SU-DHL-6 (cell line): ENCODE results near the gene ITPRIPL2.

Experiments used
- H2AFZ ChIP-seq: fragments of 200-600 bp; sonication (generic); 2 replicates; pipeline ENCODE4 v1.6.1; 2014; ENCODE audit warnings: low read depth, mild to moderate bottlenecking, moderate library complexity, mixed read lengths, antibody characterized with exemption, low read length; ENCODE audit not compliant: severe bottlenecking
- H3F3A ChIP-seq: fragments of 200-600 bp; shearing (Covaris generic); 2 replicates; pipeline ENCODE4 v1.6.0; 2016; ENCODE audit warnings: antibody characterized with exemption, mild to moderate bottlenecking; ENCODE audit not compliant: insufficient read depth
- H3K27ac ChIP-seq: fragments of 200-600 bp; sonication (generic); 2 replicates; pipeline ENCODE4 v1.5.1; 2016; ENCODE audit warnings: low read depth, mild to moderate bottlenecking, low read length, moderate library complexity, mixed read lengths
- H3K27me3 ChIP-seq: fragments of 200-600 bp; sonication (generic), shearing (Covaris generic); 2 replicates; pipeline ENCODE4 v1.6.0; 2014; ENCODE audit warnings: mild to moderate bottlenecking, low read length
- H3K36me3 ChIP-seq: fragments of 200-600 bp; sonication (generic); 2 replicates; pipeline ENCODE4 v1.6.1; 2014; ENCODE audit warnings: mild to moderate bottlenecking, low read length, mixed read lengths
- H3K4me2 ChIP-seq: fragments of 300-600, 200-600 bp; shearing (Covaris generic), sonication (generic); 2 replicates; pipeline ENCODE4 v1.6.0; 2014; ENCODE audit warnings: low read length, low read depth, mild to moderate bottlenecking; ENCODE audit not compliant: poor library complexity, severe bottlenecking
- H3K4me3 ChIP-seq: fragments of 200-600 bp; sonication (generic); 2 replicates; pipeline ENCODE4 v1.5.1; 2014; ENCODE audit warnings: antibody characterized with exemption, low read length, mild to moderate bottlenecking, mixed read lengths; ENCODE audit not compliant: insufficient read depth, poor library complexity, severe bottlenecking
- H3K79me2 ChIP-seq: fragments of 200-600 bp; sonication (generic); 2 replicates; pipeline ENCODE4 v1.6.1; 2014; ENCODE audit warnings: mild to moderate bottlenecking, low read length, moderate library complexity; ENCODE audit not compliant: insufficient read depth
- H3K9ac ChIP-seq: fragments of 200-600 bp; sonication (generic); 2 replicates; pipeline ENCODE4 v1.7.0; 2014; ENCODE audit warnings: mild to moderate bottlenecking, low read length
- H3K9me2 ChIP-seq: fragments of 200-600 bp; sonication (generic); replicated peaks from 2 replicates; pipeline ENCODE4 v1.6.1; 2014; ENCODE audit warnings: low read length; ENCODE audit not compliant: insufficient read depth
- H3K9me3 ChIP-seq: fragments of 200-600 bp; sonication (generic); 2 replicates; pipeline ENCODE4 v1.6.1; 2014; ENCODE audit warnings: low read length, mixed read lengths; ENCODE audit not compliant: insufficient read depth
- H4K20me1 ChIP-seq: fragments of 200-600 bp; sonication (generic); 2 replicates; pipeline ENCODE4 v1.6.1; 2014; ENCODE audit warnings: low read depth, mild to moderate bottlenecking, antibody characterized with exemption, low read length, moderate library complexity, mixed read lengths
- CTCF ChIP-seq: fragments of 200-600 bp; sonication (generic); IDR thresholded peaks from one replicate; pipeline ENCODE4 v1.5.1; 2017; ENCODE audit warnings: antibody characterized with exemption, mild to moderate bottlenecking, low read length, moderate library complexity; ENCODE audit not compliant: insufficient read depth, poor library complexity, severe bottlenecking
- EZH2phosphoT487 ChIP-seq: fragments of 200-600 bp; sonication (generic), shearing (Covaris generic); conservative IDR thresholded peaks from 2 replicates; pipeline ENCODE4 v1.6.1; 2018; ENCODE audit warnings: mild to moderate bottlenecking, antibody characterized with exemption, low read length, moderate library complexity, mixed read lengths

The ITPRIPL2 gene

GRCh38 chr16:19148189-19148588 is 34.4 kb downstream of the ITPRIPL2 start:
- Histone ChIP-seq H4K20me1 (no peaks in the 10 kb centered on the region), H2AFZ (no peak overlapping the region), H3K4me3 (no peak overlapping the region), H3K9me3 (0 out of 2 replicates have a peak, but pooled peaks cover 3% of the 10 kb centered on the region), H3K4me2 (no peak overlapping the region), H3K79me2 (no peaks in the 10 kb centered on the region), H3K9me2 (no peaks in the 10 kb centered on the region), H3K36me3 (no peaks in the 10 kb centered on the region), H3K9ac (no peak overlapping the region), H3K27ac (no peak overlapping the region), H3F3A (no peaks in the 10 kb centered on the region), H3K27me3 (no peaks in the 10 kb centered on the region)
- TF ChIP-seq CTCF: no peak

- no peak for TF ChIP-seq EZH2phosphoT487
- TF ChIP-seq CTCF: no peak
- H3K9ac ChIP-seq: no peak overlapping the region
- no peak overlapping the region for H3K27ac ChIP-seq
- H4K20me1 ChIP-seq: no peaks in the 10 kb centered on the region
- H3K9me3 ChIP-seq: peaks cover 3% of the 10 kb centered on the region; the same call in 1 of the 2 replicates
- no peaks in the 10 kb centered on the region for H3K9me2 ChIP-seq
- H3K4me2 ChIP-seq: no peak overlapping the region
- H3K36me3 ChIP-seq: no peaks in the 10 kb centered on the region
- no peaks in the 10 kb centered on the region for H3K27me3 ChIP-seq
- no peaks in the 10 kb centered on the region for H3K79me2 ChIP-seq
- H3F3A ChIP-seq: no peaks in the 10 kb centered on the region
- H2AFZ ChIP-seq: no peak overlapping the region
- H3K4me3 ChIP-seq: no peak overlapping the region
Measured at GRCh38 chr16:19151310-19151709, 37.5 kb downstream of the ITPRIPL2 start.

- H3F3A ChIP-seq: no peaks in the 10 kb centered on the region
- no peaks in the 10 kb centered on the region for H3K27me3 ChIP-seq
- no peak overlapping the region for H3K9ac ChIP-seq
- TF ChIP-seq EZH2phosphoT487: no peak
- no peak for TF ChIP-seq CTCF
- H2AFZ ChIP-seq: no peak overlapping the region
- H3K9me3 ChIP-seq: peaks cover 3% of the 10 kb centered on the region; the same call in 1 of the 2 replicates
- H3K79me2 ChIP-seq: no peaks in the 10 kb centered on the region
- no peaks in the 10 kb centered on the region for H4K20me1 ChIP-seq
- H3K4me2 ChIP-seq: no peak overlapping the region
- H3K9me2 ChIP-seq: no peaks in the 10 kb centered on the region
- no peak overlapping the region for H3K27ac ChIP-seq
- H3K4me3 ChIP-seq: no peak overlapping the region
- no peaks in the 10 kb centered on the region for H3K36me3 ChIP-seq
Measured at GRCh38 chr16:19152042-19152441, 38.3 kb downstream of the ITPRIPL2 start.
